ENCODE data around the gene AFTPH.

Gene AFTPH

GRCh38 chr2:64615192-64615763 is 91.2 kb downstream of the AFTPH start:
- DNase-seq, result no peak

DNA sequence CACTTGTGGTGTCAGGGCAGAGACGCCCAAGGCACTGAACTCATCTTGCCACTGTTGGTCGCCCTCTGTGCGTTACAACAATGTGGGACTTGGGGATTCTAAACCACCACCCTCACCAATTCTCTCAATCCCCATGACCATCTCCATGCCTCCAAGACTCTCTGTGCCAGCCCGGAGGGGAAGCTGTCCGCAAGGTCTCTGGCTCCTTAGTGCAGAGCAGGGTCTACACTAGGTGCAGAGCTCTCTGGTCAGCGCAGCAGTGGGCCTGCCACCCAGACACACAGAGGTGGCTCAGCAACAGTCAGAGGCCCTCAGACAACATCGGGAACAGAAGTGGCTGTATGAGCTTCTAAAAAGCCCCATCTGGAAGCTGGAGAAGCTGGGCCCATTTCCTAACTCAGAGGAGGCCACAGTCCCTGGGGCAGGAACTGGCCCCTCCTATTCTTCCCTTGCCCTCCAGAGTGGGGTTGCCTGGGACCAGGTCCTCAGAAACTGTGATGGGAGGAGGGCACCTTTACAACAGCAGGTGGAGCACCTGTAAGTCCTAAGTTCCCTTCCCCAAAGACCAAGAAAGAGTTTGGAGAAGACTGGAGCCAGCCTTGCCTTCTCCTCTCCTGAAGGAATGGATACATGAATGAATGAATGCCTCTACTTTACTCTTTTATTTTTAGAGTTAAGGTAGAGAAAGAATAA is 91.9 kb downstream of the AFTPH start:
- DNase-seq, result no peak

- DNase-seq, result no peak
Observed at GRCh38 chr2:64617631-64618151, 93.6 kb downstream of the AFTPH start.

GRCh38 chr2:64620661-64621060 is 96.5 kb downstream of the AFTPH start:
- no peak for DNase-seq

DNA sequence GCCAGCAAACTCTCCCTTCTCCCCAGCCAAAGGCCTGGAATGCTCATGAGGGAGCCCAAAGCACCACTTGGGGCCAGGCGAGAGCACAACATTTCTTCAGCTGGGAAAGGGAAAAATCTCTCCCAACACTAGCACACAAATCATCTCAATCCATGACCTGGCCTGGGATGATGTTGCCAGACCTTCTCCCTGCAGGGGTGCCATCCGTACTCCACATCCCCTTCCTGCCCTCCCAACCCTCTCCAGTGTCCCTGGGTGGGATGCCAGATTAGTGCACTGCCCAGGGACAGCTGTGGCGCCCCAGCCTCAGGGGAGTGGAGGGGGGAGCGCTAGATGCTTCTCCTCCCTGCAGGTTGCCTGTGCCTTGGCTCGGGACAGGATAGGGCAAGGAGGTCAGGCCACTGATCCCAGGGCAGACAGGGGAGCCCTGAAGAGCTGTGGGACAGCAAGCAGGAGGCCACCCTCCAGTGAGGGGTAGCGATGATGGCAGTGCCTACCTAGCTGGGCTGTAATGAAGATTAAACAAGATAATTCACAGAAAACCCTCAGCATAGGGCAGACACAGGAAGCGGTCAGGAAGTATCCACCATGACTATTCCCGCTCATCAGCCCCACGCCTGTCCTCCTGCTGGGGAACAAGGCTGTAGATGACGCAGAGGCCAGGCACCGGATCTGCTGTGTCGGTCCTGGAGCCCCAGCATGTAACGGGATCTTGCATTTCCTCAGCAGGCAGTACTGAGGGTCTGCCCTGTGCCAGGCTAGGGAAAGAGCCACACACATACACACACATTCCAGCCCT is 98.5 kb downstream of the AFTPH start:
- no peak for DNase-seq

DNA sequence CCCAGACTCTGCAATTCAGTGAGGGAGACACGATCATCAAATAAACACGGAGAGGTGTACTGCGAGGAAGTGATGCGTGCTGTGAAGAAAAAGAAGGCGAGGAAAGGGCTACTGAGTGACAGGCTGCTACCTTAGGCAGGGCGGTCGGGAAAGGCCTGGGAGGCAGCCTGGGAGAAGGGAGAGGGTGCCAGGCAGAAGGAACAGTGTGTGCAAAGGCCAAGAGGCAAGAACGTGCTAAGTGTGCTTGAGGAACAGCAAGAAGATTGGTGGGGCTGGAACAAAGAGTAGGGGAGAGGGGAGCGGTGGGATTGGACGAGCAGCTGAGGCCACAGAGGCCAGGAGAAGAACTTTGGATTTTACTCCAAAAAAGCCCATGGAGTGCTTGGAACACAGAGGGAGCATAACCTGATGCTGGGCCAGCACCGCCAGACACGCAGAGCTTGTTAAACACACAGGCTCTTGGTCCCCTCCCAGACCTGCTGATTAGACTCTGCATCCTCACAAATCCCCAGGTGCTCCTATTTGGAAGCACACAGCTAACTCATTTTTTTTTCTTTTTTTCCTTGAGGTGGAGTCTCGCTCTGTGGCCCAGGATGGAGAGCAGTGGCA is 99.2 kb downstream of the AFTPH start:
- DNase-seq, result no peak

DNA sequence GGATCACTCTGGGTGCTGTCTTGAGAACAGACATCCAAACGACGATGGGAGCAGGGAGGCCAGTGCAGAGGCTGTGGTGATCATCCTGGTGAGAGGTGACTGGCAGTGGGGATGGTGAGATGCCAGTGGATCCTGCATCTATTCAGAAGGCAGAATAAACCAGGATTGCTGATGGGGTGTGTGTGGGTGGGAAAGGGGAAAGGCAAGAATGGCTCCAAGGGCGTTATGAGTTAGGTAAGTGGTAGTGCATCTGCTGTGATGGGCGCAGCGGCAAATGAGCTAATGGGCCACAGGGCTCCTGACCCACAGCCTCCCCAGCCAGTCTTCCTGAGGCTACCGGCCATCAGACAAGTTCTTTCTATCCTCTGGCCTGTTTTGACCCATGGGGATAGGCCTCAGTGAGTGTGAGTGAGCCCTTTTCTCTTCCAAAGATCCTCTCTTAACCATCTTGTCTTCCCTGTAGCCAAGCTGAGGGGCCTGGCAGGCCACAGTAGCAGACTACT is 100.0 kb downstream of the AFTPH start:
- no peak for DNase-seq

DNA sequence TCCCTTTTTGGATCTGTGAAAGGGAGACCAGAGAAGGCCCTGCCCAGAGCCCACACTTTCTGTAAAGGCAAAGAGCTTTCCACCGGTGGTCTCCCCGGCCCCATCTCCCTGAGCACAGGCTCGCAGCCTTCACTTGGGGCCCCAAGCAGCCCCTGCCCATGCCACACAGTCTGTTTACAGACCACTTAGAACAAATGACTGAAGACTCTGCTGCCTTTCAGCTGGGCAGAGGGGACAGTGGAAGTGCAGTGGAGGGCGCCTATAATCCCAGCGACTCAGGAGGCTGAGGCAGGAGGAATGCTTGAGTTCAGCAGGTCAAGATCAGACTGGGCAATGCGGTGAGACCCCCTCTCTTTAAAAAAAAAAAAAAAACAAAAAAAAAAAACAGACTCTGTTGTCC is 100.7 kb downstream of the AFTPH start:
- DNase-seq, result no peak

DNA sequence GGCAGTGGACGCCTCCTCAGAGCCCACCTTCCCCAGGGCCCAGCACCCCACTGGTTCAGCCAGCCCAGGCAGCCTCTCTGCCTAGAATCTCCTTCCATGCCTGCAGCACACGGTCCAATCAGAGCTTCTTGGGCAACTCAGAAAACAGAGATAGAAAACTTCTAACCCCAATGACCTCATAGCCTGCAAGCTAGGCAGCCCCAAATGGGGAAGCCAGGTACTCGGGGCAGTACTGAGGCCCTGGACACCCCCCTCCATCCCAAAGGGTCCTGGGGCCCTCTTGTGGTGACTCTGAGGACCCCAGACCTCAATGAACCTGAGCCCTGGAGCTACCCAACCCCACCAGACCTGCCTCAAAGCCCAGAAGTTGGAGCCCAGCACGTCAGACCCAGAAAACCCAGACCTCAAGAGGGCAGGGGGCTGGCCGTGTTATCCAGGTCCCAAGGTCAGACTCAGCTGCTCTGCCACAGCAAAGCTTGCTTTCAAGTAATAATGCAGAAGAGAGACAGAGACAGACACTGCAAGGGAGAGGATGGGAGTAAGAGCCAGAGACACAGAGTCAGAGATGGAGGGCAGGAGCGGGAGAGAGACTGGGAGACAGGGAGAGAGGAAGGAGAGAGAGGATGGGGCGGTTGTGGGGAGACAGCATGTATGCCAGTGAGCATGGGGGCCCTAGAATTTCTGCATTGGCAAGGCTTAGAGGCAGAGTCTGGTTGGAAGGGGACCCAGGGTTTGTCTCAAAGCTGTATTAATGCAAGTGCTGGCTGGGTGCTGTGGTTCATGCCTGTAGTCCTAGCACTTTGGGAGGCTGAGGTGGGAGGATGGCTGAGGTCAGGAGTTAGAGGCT is 101.4 kb downstream of the AFTPH start:
- no peak for DNase-seq

DNA sequence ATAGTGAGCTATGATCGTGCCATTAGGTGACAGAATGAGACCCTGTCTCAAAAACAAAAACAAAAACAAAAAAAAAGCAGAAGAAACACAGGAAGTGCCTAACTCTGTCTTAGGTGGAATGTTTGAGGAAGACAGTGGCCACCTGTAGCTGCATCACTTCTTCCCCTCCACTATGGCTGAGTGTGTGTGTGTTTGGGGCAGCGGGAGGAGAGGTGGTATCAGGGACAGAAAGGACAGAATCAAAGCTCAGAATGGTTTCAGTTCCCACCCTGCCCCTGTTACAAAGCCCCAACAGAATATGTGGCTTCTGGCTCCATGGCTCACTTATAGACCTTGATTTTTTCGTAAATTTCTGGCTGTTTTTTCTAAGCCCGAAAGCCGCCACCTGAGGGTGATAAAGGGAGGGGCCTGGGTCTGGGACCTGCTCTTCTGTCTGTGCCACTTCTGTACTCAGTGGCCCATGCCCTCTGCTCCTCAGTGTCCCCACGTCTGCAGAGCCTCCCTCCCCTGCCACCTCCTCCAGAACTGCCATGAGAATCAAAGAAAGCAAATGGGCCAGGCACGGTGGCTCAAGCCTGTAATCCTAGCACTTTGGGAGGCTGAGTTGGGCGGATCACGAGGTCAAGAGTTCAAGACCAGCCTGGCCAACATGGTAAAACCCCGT is 102.2 kb downstream of the AFTPH start:
- no peak for DNase-seq

GRCh38 chr2:64626963-64627760 is 103.0 kb downstream of the AFTPH start:
- no peak for DNase-seq

GRCh38 chr2:64627860-64628841 is 104.0 kb downstream of the AFTPH start:
- no peak for DNase-seq

- no peak for DNase-seq
Observed at GRCh38 chr2:64629329-64629781, 105.2 kb downstream of the AFTPH start.

- no peak for DNase-seq
Observed at GRCh38 chr2:64629875-64630274, 105.7 kb downstream of the AFTPH start.

GRCh38 chr2:64630752-64631151 is 106.6 kb downstream of the AFTPH start:
- DNase-seq, result no peak

DNA sequence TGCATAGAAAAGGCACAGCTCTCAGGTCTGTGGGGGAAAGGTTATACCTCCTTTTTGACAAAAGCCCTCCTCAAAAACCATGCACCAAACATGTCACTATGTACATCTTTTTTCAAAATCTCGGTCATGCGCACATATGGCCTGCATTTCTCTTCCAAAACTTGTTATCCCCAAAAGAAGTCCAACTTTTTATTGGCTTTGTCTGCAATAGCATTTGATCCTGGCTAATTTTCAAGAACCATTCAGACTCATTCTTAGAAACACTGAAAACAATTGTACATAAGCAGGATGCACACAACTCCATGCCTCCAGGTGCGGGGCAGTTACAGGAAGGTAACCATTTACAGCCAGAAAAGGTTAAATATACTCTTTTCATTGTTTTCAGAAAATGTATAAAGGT is 107.6 kb downstream of the AFTPH start:
- DNase-seq, result no peak

GRCh38 chr2:64632835-64633819 is 109.0 kb downstream of the AFTPH start:
- DNase-seq, result no peak
